ENCODE measurements around the gene KIAA1328.

Gene KIAA1328

DNA sequence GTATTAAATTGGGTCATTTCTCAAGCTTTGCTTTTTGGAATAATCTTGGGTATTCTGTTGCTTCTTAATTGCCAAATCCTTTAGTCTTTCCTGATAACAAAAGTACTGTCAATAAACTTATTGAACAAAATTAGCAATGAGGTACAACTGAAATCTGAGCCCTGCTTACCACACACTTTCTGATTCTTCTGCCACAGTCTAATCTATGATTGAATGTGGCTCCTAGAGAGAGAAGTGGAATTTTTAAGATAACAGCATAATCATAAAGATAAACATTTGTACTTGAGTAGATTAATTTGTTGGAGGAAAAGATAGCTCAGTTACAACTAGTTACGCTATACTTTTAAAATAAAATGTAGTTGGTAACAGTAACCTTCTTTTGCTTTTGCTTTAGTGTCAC is 381.9 kb downstream of the KIAA1328 start:
- H3K4me3 ChIP-seq (ENCODE audit: low read depth, low read length): no peak overlapping the region
- TF ChIP-seq, protein P1, sequence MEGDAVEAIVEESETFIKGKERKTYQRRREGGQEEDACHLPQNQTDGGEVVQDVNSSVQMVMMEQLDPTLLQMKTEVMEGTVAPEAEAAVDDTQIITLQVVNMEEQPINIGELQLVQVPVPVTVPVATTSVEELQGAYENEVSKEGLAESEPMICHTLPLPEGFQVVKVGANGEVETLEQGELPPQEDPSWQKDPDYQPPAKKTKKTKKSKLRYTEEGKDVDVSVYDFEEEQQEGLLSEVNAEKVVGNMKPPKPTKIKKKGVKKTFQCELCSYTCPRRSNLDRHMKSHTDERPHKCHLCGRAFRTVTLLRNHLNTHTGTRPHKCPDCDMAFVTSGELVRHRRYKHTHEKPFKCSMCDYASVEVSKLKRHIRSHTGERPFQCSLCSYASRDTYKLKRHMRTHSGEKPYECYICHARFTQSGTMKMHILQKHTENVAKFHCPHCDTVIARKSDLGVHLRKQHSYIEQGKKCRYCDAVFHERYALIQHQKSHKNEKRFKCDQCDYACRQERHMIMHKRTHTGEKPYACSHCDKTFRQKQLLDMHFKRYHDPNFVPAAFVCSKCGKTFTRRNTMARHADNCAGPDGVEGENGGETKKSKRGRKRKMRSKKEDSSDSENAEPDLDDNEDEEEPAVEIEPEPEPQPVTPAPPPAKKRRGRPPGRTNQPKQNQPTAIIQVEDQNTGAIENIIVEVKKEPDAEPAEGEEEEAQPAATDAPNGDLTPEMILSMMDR (IDR thresholded peaks at IDR 0.05; ENCODE audit: borderline replicate concordance, insufficient read depth, low read depth, low read length): no peak

DNA sequence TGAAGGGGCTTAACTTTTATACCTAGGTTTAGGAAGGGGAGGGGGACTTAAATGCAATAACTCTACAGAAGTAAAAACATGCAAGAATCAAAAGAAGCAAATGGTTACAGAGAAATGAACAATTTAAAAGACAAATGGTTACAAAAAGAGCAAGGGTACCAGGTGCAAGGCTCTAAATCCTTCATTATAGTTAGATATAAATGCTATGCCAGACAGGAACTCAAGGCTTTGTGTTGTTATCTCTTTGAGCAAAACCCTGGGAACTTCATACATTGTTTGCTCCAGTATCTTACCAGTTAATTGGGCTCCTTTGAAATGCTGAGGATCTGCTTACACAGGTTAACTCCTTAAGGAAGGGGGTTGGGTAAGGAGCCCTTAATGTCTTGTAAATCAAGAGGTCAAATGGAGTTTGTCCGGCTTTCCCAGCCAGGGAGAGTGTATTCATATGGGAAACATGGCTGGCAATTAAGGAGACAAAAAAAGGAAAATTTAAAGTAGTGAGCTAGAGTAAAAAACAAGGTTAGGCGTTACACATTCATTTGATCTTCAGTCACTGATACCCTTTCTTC is 389.2 kb downstream of the KIAA1328 start:
- no peak overlapping the region for H3K4me3 ChIP-seq (ENCODE audit: low read depth, low read length)
- TF ChIP-seq, protein P1 (IDR thresholded peaks at IDR 0.05; ENCODE audit: borderline replicate concordance, insufficient read depth, low read depth, low read length): no peak

DNA sequence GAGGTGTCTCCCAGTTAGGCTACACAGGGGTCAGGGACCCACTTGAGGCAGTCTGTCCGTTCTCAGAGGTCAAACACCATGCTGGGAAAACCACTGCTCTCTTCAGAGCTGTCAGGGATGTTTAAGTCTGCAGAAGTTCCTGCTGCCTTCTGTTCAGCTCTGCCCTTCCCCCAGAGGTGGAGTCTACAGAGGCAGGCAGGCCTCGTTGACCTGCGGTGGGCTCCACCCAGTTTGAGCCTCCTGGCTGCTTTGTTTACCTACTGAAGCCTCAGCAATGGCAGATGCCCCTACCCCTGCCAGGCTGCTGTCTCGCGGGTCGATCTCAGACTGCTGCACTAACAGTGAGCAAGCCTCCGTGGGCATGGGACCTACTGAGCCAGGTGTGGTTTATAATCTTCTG is 390.3 kb downstream of the KIAA1328 start:
- TF ChIP-seq, protein P1 (IDR thresholded peaks at IDR 0.05; ENCODE audit: borderline replicate concordance, insufficient read depth, low read depth, low read length): no peak

DNA sequence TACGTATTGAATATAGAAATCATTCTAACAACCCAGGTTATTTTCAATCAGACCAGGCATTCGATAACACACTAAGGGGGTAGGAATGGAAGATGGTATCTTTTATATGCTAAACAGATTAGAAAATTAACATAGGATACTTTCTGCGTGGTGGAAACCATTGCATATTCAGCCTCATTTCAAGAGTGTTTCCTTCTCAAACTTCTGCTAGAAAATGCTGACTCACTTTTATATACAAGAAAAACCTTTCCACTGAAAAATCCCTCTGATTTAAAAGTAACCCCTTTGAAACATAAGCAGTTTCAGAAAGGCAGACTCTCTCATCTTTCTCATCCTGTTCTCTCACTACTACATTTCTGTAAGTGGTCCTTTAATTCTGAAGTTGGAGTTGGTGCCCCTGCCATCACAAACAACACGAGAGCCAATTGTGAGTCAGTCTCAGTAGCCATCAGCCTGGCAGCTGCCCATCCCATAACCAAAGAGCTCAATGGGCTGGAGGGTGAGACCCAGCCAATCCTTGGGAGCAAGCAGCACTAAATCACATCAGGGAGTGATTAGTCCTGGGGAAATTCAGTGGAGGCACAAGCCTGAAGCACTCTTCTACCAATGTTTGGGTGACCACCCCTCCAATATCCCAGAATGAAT is 393.5 kb downstream of the KIAA1328 start:
- TF ChIP-seq, protein P1 (IDR thresholded peaks at IDR 0.05; ENCODE audit: borderline replicate concordance, insufficient read depth, low read depth, low read length): no peak
- H3K4me3 ChIP-seq (ENCODE audit: low read depth, low read length): no peak overlapping the region

More for the DNA sequence above, 390.3 kb downstream of the KIAA1328 start:
- H3K4me3 ChIP-seq (ENCODE audit: low read depth, low read length): no peak overlapping the region

DNA sequence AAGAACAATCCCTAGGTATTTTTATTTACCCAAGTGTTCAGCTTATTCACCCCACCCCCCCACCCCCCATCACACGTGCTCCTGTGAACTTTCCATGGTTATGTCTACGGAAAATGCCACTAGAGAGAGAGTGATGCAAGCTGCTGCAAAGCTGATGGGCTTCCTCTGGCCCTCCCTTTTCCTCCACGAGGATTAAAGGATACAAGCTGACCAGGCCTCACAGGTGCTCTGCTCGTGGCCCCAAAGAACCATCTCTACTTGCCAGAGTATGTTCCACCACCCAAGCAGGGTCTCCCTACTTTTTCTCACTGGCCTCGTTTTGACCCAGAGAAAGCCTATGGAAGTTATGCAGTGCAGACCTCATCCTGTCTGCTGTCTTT is 394.1 kb downstream of the KIAA1328 start:
- H3K4me3 ChIP-seq (ENCODE audit: low read depth, low read length): no peak overlapping the region
- TF ChIP-seq, protein P1 (IDR thresholded peaks at IDR 0.05; ENCODE audit: borderline replicate concordance, insufficient read depth, low read depth, low read length): no peak

DNA sequence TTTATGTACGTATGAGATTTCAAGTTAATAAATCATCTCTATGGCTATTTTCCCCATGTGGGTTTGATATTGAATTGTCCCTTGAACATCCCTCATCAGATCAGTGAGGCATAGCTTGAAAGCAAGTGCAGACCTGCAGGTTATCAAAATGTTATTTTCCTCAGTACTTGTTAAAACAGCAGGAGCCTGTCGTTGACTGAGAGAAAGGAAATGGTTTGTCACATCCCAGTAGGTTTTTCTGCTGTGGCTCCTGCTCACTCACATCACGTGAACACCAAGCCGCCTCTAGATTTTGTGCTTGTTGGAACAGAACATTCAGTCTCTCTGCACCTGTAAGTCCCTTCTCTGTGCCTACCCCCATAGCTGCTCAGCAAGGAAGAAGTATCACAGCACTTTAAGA is 396.4 kb downstream of the KIAA1328 start:
- TF ChIP-seq, protein P1 (IDR thresholded peaks at IDR 0.05; ENCODE audit: borderline replicate concordance, insufficient read depth, low read depth, low read length): no peak
- H3K4me3 ChIP-seq (ENCODE audit: low read depth, low read length): no peak overlapping the region

DNA sequence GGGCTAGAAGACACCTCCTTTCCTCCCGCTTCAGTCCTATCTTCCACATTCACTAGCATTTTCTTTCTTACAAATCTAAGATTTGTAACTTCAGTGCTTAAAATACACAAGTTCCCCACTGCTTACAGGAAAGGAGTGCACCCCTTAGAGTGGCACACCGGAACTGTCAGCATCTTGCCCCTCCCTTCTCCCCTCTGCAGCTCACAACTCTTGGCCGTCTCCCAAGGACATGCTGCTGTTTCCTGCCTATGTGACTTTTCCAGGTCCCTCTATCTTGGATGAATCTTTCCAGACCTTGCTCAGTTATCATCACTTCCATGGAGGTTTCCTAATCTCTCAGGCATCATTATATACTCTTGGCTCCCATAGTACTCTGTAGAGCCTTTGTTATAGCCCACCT is 401.8 kb downstream of the KIAA1328 start:
- H3K4me3 ChIP-seq (ENCODE audit: low read depth, low read length): no peak overlapping the region
- TF ChIP-seq, protein P1 (IDR thresholded peaks at IDR 0.05; ENCODE audit: borderline replicate concordance, insufficient read depth, low read depth, low read length): no peak

Data from GM12875 (cell line).